NCI-H187 (cell line): Measurements from ENCODE around the gene MCF2L2.
"Not testable (repeated sequence)": the region's sequence is repeated elsewhere in the genome, so short reads cannot be mapped to it uniquely, and the experiment has no call there.

Source experiments
- DNase-seq, 2 experiments: peaks; one replicate each; lab custom pipeline; 2025; lab: John Stamatoyannopoulos, UW

Gene MCF2L2

GRCh38 chr3:183428447-183429211 lies at the start of gene MCF2L2:
TSS of gene MCF2L2 (minus strand) at chr3:183428619. CDS start at chr3:183427977, 642 bp downstream.
- DNase-seq = peak; percentile 38 to 61

- no peak for DNase-seq
Observed at GRCh38 chr3:183477801-183478456, 49.5 kb upstream of the MCF2L2 start.

DNA sequence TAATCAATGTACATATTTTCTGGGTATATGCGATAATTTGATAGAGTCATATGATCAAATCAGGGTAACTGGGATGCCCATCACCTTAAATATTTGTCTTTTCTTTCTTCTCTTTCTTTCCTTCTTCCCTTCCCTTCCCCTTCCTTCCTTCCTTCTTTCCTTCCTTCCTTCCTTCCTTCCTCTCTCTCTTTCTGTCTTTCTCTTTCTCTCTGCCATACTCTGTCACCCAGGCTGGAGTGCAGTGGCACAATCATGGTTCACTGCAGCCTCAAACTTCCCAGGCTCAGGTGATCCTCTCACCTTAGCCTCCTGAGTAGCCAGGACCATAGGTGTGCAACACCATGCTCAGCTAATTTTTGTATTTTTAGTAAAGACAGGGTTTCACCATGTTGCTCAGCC lies 47.3 kb upstream of the MCF2L2 start:
- not testable (repeated sequence) for DNase-seq

GRCh38 chr3:183475016-183475763 lies 46.8 kb upstream of the MCF2L2 start:
- no peak for DNase-seq

DNA sequence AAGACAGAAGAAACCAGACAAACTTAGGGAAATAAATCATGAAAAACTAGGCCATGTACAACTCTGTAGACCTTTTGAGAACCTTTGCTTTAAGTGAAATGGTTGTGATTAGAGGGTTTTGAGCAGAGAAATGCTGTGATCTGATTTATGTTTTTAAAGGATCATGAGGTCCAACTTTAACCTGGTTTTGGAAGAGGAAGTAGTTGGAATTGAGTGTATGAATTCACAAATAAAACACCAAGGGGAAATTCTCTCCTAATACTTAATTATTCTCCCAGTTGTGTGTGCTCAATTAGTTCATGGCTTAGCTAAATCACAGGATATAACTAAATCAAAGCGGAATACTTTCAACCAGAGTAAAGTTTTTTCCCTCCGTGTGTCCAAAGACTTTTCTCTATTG lies 45.5 kb upstream of the MCF2L2 start:
- DNase-seq = no peak

DNA sequence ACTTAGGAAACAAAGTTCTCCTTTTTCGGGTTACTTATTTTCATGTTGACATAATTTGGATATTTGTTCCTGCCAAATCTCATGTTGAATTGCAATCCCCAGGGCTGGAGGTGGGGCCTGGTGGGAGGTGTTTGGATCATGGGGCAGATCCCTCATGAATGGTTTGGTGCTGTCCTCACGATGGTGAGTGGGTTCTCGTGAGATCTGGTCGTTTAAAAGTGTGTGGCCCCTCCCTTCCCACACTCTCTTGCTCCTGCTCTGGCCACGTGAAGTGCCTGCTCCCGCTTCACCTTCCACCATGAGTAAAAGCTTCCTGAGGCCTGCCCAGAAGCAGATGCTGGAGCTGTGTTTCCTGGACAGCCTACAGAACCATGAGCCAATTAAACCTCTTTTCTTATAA lies 43.7 kb upstream of the MCF2L2 start:
- no peak for DNase-seq

DNA sequence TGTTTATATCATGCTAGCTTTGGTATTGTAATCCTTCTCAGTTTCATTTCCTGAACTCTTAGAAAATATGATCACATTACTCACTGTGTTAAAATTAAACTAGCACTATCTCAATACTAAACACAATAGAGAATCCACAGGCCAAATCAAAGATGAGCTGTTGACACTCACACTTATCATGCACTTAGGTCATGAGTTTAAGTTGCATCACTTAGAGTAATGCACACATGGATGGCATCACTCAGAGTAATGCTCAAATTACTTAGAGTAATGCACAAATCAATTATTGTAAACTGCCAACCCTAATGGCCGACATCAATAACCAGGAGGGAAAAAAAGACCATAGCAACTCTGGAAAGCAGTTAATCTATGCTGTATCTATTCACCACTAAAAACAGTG lies 40.0 kb upstream of the MCF2L2 start:
- DNase-seq = no peak

- DNase-seq = no peak
Observed at GRCh38 chr3:183466575-183466974, 38.2 kb upstream of the MCF2L2 start.

DNA sequence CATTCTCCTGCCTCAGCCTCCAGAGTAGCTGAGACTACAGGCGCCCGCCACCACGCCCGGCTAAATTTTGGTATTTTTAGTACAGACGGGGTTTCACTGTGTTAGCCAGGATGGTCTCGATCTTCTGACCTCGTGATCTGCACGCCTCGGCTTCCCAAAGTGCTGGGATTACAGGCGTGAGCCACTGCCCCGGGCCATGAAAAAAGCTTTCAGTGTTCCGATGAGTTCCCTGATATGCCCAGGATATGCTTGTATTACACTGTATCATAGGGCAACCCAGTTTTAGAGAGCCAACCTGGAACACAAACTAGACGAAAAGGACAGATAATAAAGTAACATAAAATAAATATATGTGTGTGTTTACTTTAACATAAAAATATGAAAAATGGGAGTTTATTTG lies 37.3 kb upstream of the MCF2L2 start:
- DNase-seq = not testable (repeated sequence)

GRCh38 chr3:183464480-183464879 lies 36.1 kb upstream of the MCF2L2 start:
- DNase-seq = no peak

- no peak for DNase-seq
Observed at GRCh38 chr3:183460081-183461055, 31.9 kb upstream of the MCF2L2 start.

- DNase-seq = no peak
Observed at GRCh38 chr3:183455089-183455488, 26.7 kb upstream of the MCF2L2 start.

GRCh38 chr3:183454064-183454463 lies 25.6 kb upstream of the MCF2L2 start:
- no peak for DNase-seq

GRCh38 chr3:183449791-183450190 lies 21.4 kb upstream of the MCF2L2 start:
- no peak for DNase-seq

- DNase-seq = no peak
Observed at GRCh38 chr3:183449391-183449790, 21.0 kb upstream of the MCF2L2 start.

DNA sequence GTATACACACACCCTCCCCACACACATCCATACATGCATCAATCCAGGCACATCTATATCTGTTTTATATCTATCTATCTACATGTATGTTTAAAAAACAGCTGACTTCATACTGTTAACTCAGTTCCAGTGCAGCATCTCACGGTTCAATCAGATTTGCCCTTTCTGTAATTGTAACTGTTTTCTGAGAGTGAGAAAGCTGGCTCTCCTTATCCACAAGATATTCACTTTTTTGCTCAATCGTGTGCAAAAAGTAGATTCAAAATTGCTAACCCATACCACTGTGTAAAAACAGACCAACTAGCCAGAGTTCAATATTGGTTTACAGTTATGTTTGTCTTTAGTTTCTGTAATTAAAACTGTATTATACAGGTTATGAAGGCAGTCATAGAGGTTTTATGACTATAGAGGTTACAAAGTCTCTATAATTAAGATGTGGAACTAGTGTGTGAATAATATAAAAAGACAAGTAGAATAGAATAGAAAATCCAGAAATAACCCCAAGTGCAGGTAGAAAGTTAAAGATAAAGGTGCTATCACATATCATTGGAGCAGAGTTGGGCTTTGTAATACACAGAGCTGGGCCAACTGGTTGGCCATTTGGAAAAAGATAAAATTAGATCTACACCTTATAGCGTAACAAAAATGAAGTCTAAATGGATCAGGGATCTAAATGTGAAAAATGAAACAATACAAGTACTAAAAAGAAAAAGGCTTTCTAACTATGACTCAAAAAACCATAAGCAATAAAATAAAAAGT lies 20.1 kb upstream of the MCF2L2 start:
- DNase-seq = no peak

- DNase-seq = peak; percentile 80 to 89
Observed at GRCh38 chr3:183447206-183448001, 19.0 kb upstream of the MCF2L2 start.

DNA sequence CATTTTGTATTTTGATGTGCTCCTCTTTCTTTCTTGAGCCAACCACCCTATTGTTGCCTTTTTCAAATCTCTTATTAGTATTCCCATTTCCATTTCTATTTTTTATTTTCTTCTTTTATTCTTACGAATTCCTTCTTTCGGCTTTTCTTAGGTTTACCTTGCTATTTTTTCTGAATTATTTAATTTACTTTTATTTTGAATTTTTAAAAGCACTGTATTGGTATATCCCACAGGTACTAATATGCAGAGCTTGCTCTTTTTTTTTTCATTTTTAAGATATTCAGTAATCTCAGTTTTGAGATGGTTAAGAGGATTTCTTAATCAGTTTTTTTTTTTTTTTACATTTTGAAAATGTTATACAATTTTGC lies 18.4 kb upstream of the MCF2L2 start:
- no peak for DNase-seq

GRCh38 chr3:183444748-183445147 lies 16.3 kb upstream of the MCF2L2 start:
- DNase-seq = no peak
